ENCODE results near the gene PRXL2B.
"Not testable (repeated sequence)": the region's sequence is repeated elsewhere in the genome, so short reads cannot be mapped to it uniquely, and the experiment has no call there.

PRXL2B gene

GRCh38 chr1:2564006-2564814 lies 22.4 kb upstream of the PRXL2B start:
- no peak for DNase-seq (ENCODE audit: low read depth)

- DNase-seq (ENCODE audit: low read depth), result no peak
These were observed 21.7 kb upstream of the PRXL2B start for GRCh38 chr1:2564815-2565374.

- no peak for DNase-seq (ENCODE audit: low read depth)
These were observed 20.2 kb upstream of the PRXL2B start for GRCh38 chr1:2566101-2567045.

GRCh38 chr1:2567083-2567679 lies 19.4 kb upstream of the PRXL2B start:
- DNase-seq (ENCODE audit: low read depth), result no peak

DNA sequence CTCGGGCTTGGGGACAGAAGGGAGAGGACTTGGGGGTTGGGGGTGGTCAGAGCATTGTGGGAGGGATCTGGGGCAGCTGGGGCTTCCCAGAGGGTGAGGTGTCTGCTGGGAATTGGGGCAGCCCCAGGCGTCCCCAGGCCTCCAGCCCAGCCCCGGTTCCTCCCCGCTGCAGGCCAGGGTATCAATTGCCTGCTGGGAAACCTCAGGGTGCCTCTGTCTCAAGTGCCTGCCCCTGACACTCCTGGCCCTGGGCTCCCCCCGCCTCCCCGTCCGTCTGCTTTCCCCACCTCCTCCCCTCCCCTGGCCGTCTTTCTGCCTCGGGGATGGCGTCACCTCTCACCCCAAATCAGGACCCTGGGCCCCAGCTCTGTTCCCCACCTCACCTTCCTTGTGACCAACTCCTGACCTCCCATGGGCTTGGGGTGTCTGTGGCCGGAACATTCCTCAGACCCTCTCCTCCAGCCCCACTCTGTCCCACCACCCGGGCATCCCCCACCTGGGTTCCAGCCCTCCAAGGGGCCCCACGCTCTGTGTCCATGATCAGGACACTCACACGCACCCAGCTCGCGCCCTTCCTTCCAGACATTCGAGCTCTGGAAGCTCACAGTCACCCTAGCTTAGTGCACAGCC lies 18.3 kb upstream of the PRXL2B start:
- not testable (repeated sequence) for DNase-seq (ENCODE audit: low read depth)

GRCh38 chr1:2569060-2569459 lies 17.5 kb upstream of the PRXL2B start:
- DNase-seq (ENCODE audit: low read depth), result no peak

DNA sequence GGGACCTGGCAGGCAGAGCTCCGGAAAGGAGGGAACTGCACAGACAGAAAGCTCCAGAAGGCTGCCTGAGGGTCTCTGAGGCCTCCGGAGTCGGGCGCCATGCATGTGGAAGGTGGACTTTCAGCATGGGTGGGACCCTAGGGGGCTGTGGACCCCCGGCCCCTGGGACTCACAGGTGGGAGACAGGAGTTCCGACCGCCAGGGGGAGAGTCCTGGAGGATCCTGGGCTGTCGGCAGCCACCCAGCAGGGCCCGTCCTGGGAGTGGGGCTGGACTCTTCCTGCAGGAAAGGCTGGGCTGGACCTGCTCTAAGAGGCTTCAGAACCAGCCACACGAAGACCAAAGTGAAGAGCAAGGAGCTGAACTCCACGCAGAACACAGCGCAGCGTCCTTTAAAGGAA lies 16.9 kb upstream of the PRXL2B start:
- not testable (repeated sequence) for DNase-seq (ENCODE audit: low read depth)

- DNase-seq (ENCODE audit: low read depth), result no peak
These were observed 16.2 kb upstream of the PRXL2B start for GRCh38 chr1:2570332-2570731.

GRCh38 chr1:2571348-2571747 lies 15.2 kb upstream of the PRXL2B start:
- no peak for DNase-seq (ENCODE audit: low read depth)

- DNase-seq (ENCODE audit: low read depth), result no peak
These were observed 13.2 kb upstream of the PRXL2B start for GRCh38 chr1:2573250-2573920.

- DNase-seq (ENCODE audit: low read depth), result no peak
These were observed 12.2 kb upstream of the PRXL2B start for GRCh38 chr1:2574350-2574749.

- no peak for DNase-seq (ENCODE audit: low read depth)
These were observed 10.5 kb upstream of the PRXL2B start for GRCh38 chr1:2575801-2576663.

DNA sequence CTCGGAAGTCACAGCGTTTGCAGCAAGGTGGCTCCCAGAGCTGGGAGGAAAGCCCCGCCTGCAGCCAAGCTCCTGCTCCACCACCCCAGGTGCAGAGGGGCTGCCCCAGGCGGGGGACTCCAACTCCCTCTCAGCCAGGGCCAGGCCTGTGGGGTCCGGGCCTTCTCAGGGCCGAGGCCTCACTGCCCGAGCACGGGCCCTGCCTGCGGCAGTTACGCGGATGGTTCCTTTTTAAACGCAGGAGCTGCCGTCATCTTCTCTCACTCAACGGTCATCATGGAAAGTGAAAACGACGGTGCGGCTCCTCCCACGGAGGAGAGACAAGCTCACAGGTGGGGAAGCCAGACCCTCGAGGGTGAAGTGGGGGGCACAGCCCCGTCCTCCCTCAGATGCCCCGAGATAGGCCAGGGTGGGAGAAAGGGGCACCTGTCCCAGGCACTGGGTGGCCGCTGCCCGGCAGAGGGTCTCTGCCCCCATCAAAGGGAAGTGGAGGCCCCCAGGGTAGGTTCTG lies 9.0 kb upstream of the PRXL2B start:
- not testable (repeated sequence) for DNase-seq (ENCODE audit: low read depth)

DNA sequence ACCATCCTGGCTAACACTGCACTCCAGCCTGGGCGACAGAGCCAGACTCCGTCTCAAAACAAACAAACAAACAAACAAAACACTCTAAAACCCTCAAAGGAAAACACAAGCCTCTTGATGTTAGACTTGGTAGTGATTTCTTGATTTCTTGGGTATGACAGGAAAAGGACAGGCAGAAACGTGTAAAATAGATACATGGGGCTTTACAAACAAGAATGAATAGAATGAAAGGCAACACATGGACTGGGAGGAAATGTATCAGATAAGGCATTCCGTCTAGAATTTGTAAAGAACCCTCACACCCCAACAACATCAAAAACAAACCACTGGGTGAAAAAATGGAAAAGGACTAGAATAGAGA lies 7.8 kb upstream of the PRXL2B start:
- no peak for DNase-seq (ENCODE audit: low read depth)

GRCh38 chr1:2580691-2581090 lies 5.9 kb upstream of the PRXL2B start:
- no peak for DNase-seq (ENCODE audit: low read depth)

- no peak for DNase-seq (ENCODE audit: low read depth)
These were observed 4.2 kb upstream of the PRXL2B start for GRCh38 chr1:2582391-2582790.

DNA sequence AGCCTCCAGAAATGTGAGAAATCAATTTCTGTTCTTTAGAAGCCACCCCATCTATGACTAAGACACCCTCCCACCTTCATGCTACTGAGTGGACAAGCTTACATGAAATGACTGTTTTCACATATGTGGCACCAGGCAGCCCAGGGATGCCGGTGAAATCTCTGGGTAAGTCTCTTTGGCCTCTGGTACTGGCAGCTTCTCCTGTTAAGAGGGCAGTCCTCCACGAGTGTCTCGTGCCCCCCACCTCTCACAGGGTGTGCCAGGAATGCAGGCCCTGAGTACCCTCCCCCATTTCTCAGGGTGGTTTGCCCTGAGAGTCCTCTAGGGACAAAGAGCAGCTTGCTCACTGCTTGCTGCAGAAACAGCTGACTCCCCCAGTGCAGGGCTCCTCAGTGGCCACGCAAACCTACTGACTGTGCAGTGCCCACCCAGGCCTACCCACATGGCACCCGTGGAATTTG lies 3.2 kb upstream of the PRXL2B start:
- no peak for DNase-seq (ENCODE audit: low read depth)

DNA sequence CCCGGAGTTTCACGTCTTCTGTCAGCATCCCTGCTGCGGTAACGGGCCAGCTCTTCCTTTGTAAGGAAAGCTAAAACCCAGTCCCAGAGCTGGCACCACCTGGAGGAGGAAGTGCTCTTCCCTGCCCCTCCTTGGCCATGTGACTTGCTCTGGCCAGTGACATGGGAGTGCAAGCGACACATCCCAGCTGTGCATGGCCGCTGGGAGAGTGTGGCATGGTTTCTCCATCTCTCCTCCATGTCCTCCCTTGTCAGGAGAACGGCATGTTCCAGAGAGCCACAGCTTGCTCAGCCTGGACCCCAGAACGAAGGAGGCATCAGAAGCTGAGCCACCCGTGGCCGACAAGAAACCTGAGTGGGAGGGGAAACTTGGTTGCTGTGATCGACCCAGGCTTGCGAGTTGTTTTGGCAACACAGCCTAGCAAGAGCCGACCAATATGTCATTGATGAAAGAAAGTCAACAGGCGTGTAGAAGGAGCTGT lies 2.7 kb upstream of the PRXL2B start:
- no peak for DNase-seq (ENCODE audit: low read depth)

GRCh38 chr1:2584686-2585317 lies 1.8 kb upstream of the PRXL2B start:
- no peak for DNase-seq (ENCODE audit: low read depth)
